IPS-18c (cell line): ENCODE data around the gene SLFN12L.
A peak's percentile ranks its signal among the peaks of the same experiment; 100 is the strongest.
"Not testable (repeated sequence)": the region's sequence is repeated elsewhere in the genome, so short reads cannot be mapped to it uniquely, and the experiment has no call there.

Experiments used
- H3K4me3 ChIP-seq: 2 replicates; pipeline ENCODE4 v1.7.0; 2013; ENCODE audit warnings: low read depth, mild to moderate bottlenecking, low read length, moderate library complexity; ENCODE audit not compliant: insufficient read depth
- H3K9me3 ChIP-seq: one replicate; pipeline ENCODE4 v1.6.1; 2013; ENCODE audit warnings: mild to moderate bottlenecking, low read length, moderate library complexity; ENCODE audit not compliant: control insufficient read depth, insufficient read depth

SLFN12L gene

DNA sequence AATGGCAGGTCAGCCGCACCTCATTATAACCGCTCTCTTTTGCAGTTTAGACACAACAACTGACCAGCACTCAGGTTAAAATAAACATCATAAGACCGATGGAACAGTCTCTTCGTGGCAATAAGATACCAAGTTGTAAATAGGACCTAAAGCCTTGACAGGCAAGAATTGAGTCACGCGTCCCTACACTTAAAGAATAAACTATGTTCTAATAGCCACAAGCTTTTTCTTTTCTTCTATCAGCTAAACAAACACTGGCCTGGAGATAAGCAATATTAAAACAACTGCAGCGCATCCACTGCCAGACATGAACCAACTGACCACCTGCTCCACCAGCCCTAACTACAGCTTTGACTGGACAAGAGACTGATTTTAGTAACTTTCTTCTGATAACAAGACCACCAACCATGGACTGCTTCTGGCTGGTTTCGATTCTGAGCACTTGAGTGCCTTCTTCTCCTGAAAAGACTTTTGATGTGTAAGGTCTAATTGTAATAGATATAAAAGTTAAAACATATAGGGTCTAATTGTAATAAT lies 17.5 kb downstream of the SLFN12L start:
- Histone ChIP-seq H3K4me3 (no peak overlapping the region), H3K9me3 (no peaks in the 10 kb centered on the region)

- no peak overlapping the region for H3K4me3 ChIP-seq
- no peaks in the 10 kb centered on the region for H3K9me3 ChIP-seq
These were observed 18.0 kb downstream of the SLFN12L start for GRCh38 chr17:35519439-35519838.

GRCh38 chr17:35518431-35518830 lies 19.0 kb downstream of the SLFN12L start:
- not testable (repeated sequence) for H3K9me3 ChIP-seq, H3K4me3 ChIP-seq

DNA sequence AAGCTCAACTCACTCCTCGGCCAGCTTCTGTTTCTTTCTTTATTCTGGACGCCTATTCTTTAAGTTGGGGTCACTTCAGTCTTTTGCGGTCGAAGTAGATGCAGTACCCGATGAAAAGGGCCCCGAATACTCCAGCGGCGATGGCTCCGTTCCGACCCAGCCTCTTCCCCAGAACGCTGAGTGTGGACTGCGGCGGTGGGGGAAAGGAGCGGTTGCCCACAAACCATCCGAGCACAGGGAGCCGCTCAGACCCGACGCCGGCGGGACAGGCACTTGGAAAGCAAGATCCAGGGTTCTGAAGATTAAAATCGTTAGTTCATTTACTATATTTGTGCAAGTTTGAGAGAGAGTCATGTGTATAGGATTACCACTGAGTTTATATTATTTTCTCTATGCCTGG lies 22.5 kb downstream of the SLFN12L start:
- Histone ChIP-seq H3K4me3 (no peak overlapping the region), H3K9me3 (no peaks in the 10 kb centered on the region)

DNA sequence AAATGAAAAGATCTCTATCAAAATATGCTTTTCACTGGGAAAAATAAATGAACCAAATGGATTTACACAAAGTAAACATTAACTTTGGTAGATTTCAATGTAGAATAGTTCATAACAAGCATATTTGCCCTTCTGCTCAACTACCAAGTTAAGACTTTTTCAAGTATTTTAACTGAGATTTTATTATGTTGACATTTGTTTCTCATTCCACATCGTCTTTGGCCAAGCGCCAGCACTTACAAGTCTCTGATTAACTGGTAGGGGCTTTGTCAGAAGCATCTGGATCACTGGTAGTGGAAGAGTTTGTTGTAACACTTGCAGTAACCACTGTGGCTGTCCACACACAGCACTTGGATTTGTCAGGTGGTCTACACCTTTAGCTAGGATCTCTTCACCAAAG lies 22.9 kb downstream of the SLFN12L start:
- no peak overlapping the region for H3K4me3 ChIP-seq
- H3K9me3 ChIP-seq: no peaks in the 10 kb centered on the region

DNA sequence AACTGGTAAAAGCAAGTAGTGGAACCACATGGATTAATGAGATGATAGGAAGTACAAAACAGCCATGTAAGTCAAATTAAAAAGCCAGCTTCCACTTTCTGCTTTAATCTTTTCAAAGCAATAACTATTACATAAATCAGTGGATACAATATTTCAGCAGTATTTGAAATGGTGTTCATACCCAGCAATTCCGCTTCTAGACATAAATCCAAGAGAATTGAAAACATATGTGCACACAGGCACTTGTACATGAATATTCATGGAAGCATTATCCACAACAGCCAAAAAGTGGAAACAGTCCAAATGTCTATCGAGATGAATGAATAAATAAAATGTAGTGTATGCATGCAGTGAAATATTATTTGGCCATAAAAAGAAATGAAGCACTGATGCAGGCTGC lies 27.4 kb downstream of the SLFN12L start:
- H3K4me3 ChIP-seq: no peak overlapping the region
- no peaks in the 10 kb centered on the region for H3K9me3 ChIP-seq

- not testable (repeated sequence) for H3K4me3 ChIP-seq, H3K9me3 ChIP-seq
These were observed 29.8 kb downstream of the SLFN12L start for GRCh38 chr17:35507714-35508113.

DNA sequence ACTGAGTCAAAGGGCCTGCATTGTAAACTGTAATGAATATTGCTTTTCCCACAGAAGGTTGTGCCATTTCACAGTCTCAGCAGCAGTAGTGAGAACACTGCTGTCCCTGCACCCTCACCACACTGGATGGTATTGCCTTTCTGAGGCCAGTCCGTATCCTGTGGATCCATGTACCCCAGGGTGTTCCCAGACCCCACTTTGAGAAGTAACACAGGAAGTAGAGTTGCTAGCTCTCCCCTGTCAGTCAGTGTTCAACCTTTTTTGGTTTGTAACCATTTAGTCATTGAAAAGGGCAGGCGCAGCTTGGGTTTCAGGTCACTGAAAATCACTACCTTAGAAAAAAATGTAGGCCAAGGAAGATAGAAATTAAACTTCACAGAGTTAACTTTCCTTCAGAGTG lies 37.9 kb downstream of the SLFN12L start:
- Histone ChIP-seq H3K9me3 (peaks cover 7% of the 10 kb centered on the region), H3K4me3 (no peak overlapping the region)

DNA sequence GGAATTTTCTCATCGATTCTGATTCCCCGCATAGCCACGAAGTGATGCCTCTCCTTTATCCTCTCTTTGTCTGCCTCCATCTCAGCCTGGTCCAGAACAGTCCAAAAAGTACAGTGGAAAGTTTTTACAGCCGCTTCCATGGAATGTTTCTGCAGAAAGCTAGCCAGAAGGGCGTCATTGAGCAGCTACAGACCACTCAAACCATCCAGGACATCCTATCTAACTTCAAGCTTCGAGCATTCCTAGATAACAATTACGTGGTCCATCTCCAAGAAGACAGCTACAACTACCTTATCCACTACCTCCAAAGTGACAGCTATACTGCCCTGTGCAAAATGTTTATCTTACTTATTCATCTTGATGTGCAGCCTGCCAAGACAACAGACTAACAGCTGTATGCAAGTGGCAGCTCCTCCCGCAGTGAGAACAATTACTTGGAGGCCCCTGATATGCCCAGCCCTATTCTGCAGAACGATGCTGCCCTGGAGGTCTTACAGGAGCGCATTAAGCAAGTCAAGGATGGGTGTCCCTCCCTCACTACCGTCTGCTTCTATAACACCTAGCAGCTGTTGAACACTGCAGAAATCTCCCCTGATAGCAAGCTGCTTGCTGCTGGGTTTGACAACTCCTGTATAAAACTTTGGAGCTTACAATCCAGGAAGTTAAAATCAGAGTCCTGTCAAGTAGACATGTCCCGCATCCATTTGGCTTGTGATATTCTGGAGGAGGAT lies 38.9 kb downstream of the SLFN12L start:
- Histone ChIP-seq H3K4me3 (no peak overlapping the region), H3K9me3 (peaks cover 7% of the 10 kb centered on the region)

DNA sequence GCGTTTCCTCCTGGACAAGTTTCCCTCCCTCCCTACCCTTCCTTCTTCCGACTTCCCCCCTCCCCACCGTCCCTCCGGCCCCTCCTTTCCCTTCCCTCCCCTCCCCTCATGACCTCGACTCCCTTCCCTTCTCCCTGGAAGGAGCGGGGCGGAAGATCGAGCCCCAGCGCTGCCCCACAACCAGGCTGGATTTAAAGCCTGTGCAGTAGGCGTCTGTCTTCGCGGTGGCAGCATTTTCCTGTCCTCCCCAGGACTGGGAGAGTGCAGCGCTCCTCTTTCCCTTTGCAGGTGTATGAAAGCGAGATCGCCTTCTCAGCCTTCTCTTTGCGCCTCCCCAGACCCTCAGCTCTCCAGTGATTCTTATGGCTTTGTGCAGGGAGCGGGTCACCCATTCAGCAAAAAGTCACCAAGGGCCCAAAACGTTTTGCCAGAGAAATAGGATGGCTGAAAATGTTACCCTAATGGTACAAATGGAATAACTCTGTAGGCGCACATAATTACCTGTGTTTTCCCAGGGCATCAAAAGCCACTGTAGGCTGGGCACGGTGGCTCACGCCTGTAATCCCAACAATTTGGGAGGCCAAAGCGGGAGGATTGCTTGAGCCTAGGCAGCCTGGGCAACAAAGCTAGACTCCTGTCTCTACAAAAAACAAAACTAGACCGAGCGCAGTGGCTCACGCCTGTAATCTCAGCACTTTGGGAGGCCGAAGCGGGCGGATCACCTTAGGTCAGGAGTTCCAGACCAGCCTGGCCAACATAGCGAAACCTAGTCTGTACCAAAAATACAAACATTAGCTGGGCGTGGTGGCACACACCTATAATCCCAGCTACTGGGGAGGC lies 40.8 kb downstream of the SLFN12L start:
- Histone ChIP-seq H3K4me3 (peak overlapping the region; percentile 38), H3K9me3 (peaks cover 7% of the 10 kb centered on the region)

- Histone ChIP-seq H3K9me3 (peaks cover 3% of the 10 kb centered on the region), H3K4me3 (no peak overlapping the region)
These were observed 44.4 kb downstream of the SLFN12L start for GRCh38 chr17:35493040-35493439.

DNA sequence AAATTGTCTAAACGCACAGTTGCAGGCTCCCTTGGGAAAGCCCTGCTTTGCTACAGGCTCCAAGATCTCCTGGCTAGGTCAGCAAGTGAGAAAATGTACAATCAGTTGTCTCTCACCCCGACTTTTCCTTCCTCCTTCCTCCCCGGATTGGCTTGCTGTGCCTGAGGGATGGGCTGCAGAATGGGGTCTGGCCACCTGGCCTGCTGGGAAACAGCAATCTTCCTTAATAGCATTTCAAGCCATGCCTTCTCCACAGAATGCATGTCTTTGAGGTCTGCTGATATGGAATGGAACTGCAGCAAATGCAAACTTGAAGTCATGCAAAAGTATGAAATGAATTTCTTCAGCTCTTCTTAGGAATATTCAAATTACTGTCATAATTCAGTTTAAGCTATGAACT lies 46.1 kb downstream of the SLFN12L start:
- Histone ChIP-seq H3K9me3 (no peaks in the 10 kb centered on the region), H3K4me3 (no peak overlapping the region)

- no peak overlapping the region for H3K4me3 ChIP-seq
- no peaks in the 10 kb centered on the region for H3K9me3 ChIP-seq
These were observed 47.5 kb downstream of the SLFN12L start for GRCh38 chr17:35489944-35490343.

DNA sequence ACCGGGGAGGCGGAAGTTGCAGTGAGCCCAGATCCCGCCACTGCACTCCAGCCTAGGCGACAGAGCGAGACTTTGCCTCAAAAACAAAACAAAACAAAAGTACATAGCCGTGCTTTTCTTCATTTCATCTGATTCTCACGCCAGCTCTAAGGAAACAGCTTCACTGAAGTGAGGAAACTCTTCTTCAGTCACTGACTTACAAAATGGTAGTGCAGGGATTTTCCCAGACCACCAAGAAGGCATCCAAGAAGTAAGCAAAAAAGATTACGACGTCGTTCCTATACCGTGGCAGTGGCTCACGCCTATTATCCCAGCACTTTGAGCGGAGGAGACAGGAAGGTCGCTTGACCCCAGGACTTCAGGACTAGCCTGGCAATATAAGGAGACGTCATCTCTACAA lies 48.5 kb downstream of the SLFN12L start:
- Histone ChIP-seq H3K9me3 (no peaks in the 10 kb centered on the region), H3K4me3 (no peak overlapping the region)

- Histone ChIP-seq H3K4me3 (peak overlapping the region; percentile 34; the same call in 1 of the 2 replicates), H3K9me3 (peaks cover 2% of the 10 kb centered on the region)
These were observed 50.4 kb downstream of the SLFN12L start for GRCh38 chr17:35486920-35487732.

GRCh38 chr17:35479271-35479670 lies 58.2 kb downstream of the SLFN12L start:
- Histone ChIP-seq H3K9me3 (peaks cover 2% of the 10 kb centered on the region), H3K4me3 (no peak overlapping the region)

DNA sequence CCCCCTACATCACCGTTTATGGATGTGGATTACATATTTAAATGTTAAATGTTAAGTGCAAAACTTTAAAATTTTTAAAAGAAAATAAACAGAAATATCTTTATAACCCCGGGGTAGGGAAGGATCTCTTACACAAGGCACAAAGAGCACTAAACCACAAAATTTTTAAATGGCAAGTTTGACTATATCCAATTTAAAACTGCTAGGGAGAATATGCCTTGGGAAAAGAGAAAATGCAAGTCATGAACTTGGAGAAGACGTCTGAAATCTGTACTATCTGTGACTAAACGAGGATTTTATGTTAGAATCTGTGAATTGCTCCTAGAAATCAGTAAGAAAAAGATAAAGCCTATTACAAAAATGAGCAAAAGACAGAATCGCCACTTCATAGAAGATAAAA lies 60.2 kb downstream of the SLFN12L start:
- no peak overlapping the region for H3K4me3 ChIP-seq

More for the DNA sequence above, 60.2 kb downstream of the SLFN12L start:
- H3K9me3 ChIP-seq: no peaks in the 10 kb centered on the region
